Measurements from ENCODE around the gene GNAL.

DNA sequence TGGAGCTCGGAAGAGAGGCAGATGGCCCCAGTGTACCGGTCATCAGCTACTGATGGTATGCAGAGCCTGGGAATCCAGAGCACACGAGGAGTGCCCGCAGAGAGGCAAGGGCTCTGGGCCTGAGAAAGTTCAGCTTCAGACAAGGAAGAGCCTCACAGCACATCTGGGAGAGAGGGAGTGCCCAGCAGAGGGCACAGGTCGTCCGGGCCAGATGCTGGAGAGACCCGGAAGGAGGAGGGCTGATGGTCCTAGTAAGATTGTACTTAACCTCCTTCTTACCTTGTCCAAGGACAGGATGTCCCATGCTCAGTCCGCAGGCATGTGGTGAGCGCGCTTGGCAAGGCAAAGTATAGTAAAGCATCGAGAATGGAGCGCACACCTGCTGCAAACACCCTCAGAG lies 137.8 kb downstream of the GNAL start:
- TF ChIP-seq, protein P1, sequence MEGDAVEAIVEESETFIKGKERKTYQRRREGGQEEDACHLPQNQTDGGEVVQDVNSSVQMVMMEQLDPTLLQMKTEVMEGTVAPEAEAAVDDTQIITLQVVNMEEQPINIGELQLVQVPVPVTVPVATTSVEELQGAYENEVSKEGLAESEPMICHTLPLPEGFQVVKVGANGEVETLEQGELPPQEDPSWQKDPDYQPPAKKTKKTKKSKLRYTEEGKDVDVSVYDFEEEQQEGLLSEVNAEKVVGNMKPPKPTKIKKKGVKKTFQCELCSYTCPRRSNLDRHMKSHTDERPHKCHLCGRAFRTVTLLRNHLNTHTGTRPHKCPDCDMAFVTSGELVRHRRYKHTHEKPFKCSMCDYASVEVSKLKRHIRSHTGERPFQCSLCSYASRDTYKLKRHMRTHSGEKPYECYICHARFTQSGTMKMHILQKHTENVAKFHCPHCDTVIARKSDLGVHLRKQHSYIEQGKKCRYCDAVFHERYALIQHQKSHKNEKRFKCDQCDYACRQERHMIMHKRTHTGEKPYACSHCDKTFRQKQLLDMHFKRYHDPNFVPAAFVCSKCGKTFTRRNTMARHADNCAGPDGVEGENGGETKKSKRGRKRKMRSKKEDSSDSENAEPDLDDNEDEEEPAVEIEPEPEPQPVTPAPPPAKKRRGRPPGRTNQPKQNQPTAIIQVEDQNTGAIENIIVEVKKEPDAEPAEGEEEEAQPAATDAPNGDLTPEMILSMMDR (IDR thresholded peaks at IDR 0.05), result no peak
- TF ChIP-seq POLR2A (IDR thresholded peaks at IDR 0.05), result no peak

All from thyroid gland (tissue), 4 donors.